NT2/D1 (cell line): ENCODE results near the gene UBE2U.
"Not testable (repeated sequence)": the region's sequence is repeated elsewhere in the genome, so short reads cannot be mapped to it uniquely, and the experiment has no call there.

Experiments
- DNase-seq: peaks from one replicate; pipeline ENCODE4 v3.0.0-alpha.2; 2011; ENCODE audit warnings: low read depth, low spot score
- H3K27me3 ChIP-seq: 2 replicates; pipeline ENCODE4 v1.6.0; 2011; ENCODE audit warnings: mild to moderate bottlenecking; ENCODE audit not compliant: insufficient read length, insufficient read depth
- H3K36me3 ChIP-seq: 2 replicates; pipeline ENCODE4 v1.6.1; 2011; ENCODE audit warnings: mild to moderate bottlenecking, low read length, mixed read lengths; ENCODE audit not compliant: insufficient read depth, insufficient read length
- H3K4me1 ChIP-seq: 2 replicates; pipeline ENCODE4 v1.5.1; 2011; ENCODE audit not compliant: insufficient read depth, insufficient read length
- H3K4me3 ChIP-seq: 2 replicates; pipeline ENCODE4 v1.5.1; 2011; ENCODE audit warnings: low read depth; ENCODE audit not compliant: insufficient read length
- H3K9ac ChIP-seq: 2 replicates; pipeline ENCODE4 v1.6.0; 2011; ENCODE audit warnings: low read depth; ENCODE audit not compliant: insufficient read length
- H3K9me3 ChIP-seq: 2 replicates; pipeline ENCODE4 v1.5.1; 2011; ENCODE audit warnings: mild to moderate bottlenecking, low read length; ENCODE audit not compliant: insufficient read depth
- SUZ12 ChIP-seq: IDR thresholded peaks from 2 replicates; pipeline ENCODE4 v1.6.1; 2011; ENCODE audit not compliant: insufficient read length, insufficient read depth; ENCODE audit errors: extremely low read depth
- YY1 ChIP-seq: IDR thresholded peaks from 2 replicates; pipeline ENCODE4 v1.6.1; 2011; ENCODE audit not compliant: insufficient read length, insufficient read depth
- ZNF274 ChIP-seq: IDR thresholded peaks from 2 replicates; pipeline ENCODE4 v1.6.1; 2011; ENCODE audit warnings: mild to moderate bottlenecking, low read depth, low read length

Gene UBE2U

GRCh38 chr1:64209221-64209620, 5.8 kb downstream of the UBE2U start:
- no peak overlapping the region for H3K4me3 ChIP-seq
- TF ChIP-seq ZNF274 (no peak), SUZ12 (no peak), YY1 (no peak)

GRCh38 chr1:64212031-64212430, 8.6 kb downstream of the UBE2U start:
- no peaks in the 10 kb centered on the region for H3K27me3 ChIP-seq
- no peak overlapping the region for H3K4me3 ChIP-seq
- TF ChIP-seq SUZ12 (no peak), YY1 (no peak), ZNF274 (no peak)
- no peaks in the 10 kb centered on the region for H3K36me3 ChIP-seq
- DNase-seq, result no peak
- H3K4me1 ChIP-seq, result no peaks in the 10 kb centered on the region
- H3K9me3 ChIP-seq, result no peaks in the 10 kb centered on the region
- no peak overlapping the region for H3K9ac ChIP-seq

More at GRCh38 chr1:64209221-64209620, 5.8 kb downstream of the UBE2U start:
- no peaks in the 10 kb centered on the region for H3K27me3 ChIP-seq
- H3K36me3 ChIP-seq, result no peaks in the 10 kb centered on the region
- no peak overlapping the region for H3K9ac ChIP-seq
- no peaks in the 10 kb centered on the region for H3K4me1 ChIP-seq
- no peak for DNase-seq
- H3K9me3 ChIP-seq, result no peaks in the 10 kb centered on the region

GRCh38 chr1:64215576-64215975, 12.2 kb downstream of the UBE2U start:
- Histone ChIP-seq H3K27me3 (no peaks in the 10 kb centered on the region), H3K9me3 (no peaks in the 10 kb centered on the region), H3K36me3 (no peaks in the 10 kb centered on the region), H3K4me3 (no peak overlapping the region), H3K9ac (no peak overlapping the region), H3K4me1 (no peaks in the 10 kb centered on the region)
- DNase-seq, result no peak
- TF ChIP-seq YY1, result no peak
- no peak for TF ChIP-seq ZNF274
- TF ChIP-seq SUZ12, result no peak

GRCh38 chr1:64220241-64220640, 16.8 kb downstream of the UBE2U start:
- Histone ChIP-seq H3K9me3 (no peaks in the 10 kb centered on the region), H3K27me3 (no peaks in the 10 kb centered on the region), H3K4me1 (no peaks in the 10 kb centered on the region), H3K4me3 (no peak overlapping the region), H3K9ac (no peak overlapping the region), H3K36me3 (no peaks in the 10 kb centered on the region)
- no peak for DNase-seq
- TF ChIP-seq ZNF274 (no peak), SUZ12 (no peak), YY1 (no peak)

- H3K9me3 ChIP-seq, result no peaks in the 10 kb centered on the region
- H3K4me1 ChIP-seq, result no peaks in the 10 kb centered on the region
- H3K9ac ChIP-seq, result no peak overlapping the region
- no peak for TF ChIP-seq ZNF274
- no peak for TF ChIP-seq YY1
- no peak for TF ChIP-seq SUZ12
- no peak for DNase-seq
- H3K36me3 ChIP-seq, result no peaks in the 10 kb centered on the region
- no peak overlapping the region for H3K4me3 ChIP-seq
- no peaks in the 10 kb centered on the region for H3K27me3 ChIP-seq
These were observed 20.1 kb downstream of the UBE2U start for GRCh38 chr1:64223329-64224151.

- not testable (repeated sequence) for DNase-seq, H3K9me3 ChIP-seq
These were observed 20.8 kb downstream of the UBE2U start for GRCh38 chr1:64224236-64224635.

GRCh38 chr1:64228167-64228957, 24.9 kb downstream of the UBE2U start:
- no peaks in the 10 kb centered on the region for H3K36me3 ChIP-seq
- DNase-seq, result no peak
- H3K4me3 ChIP-seq, result no peak overlapping the region
- H3K4me1 ChIP-seq, result no peaks in the 10 kb centered on the region
- H3K9ac ChIP-seq, result no peak overlapping the region
- TF ChIP-seq ZNF274 (no peak), YY1 (no peak), SUZ12 (no peak)
- H3K9me3 ChIP-seq, result no peaks in the 10 kb centered on the region
- no peaks in the 10 kb centered on the region for H3K27me3 ChIP-seq

More at GRCh38 chr1:64224236-64224635, 20.8 kb downstream of the UBE2U start:
- not testable (repeated sequence) for H3K9ac ChIP-seq, H3K4me1 ChIP-seq, H3K27me3 ChIP-seq, H3K36me3 ChIP-seq, H3K4me3 ChIP-seq
